Right cardiac atrium (tissue), 5 donors: ENCODE data around the gene HID1. TPM values are rescaled to one million over a fixed set of nuclear protein-coding genes. Genes with fewer than 3 reads are reported as not detected.

Source experiments
- ATAC-seq, 2 donors: fragments of 200-7000 bp; cut with Tn5 transposase; one replicate each; pipeline versions ENCODE4 v1.8.0 to v1.9.1; 2020; ENCODE audit warnings: moderate library complexity in 2 of 2, mild to moderate bottlenecking in 1 of 2
- DNase-seq, 3 donors: peaks; one replicate each; pipeline ENCODE4 v3.0.0-alpha.2; 2020
- H3K27ac ChIP-seq: one replicate; pipeline ENCODE4 v1.5.1; 2013; ENCODE audit warnings: mild to moderate bottlenecking, low read length, control low read depth, moderate library complexity
- H3K27me3 ChIP-seq: one replicate; pipeline ENCODE4 v1.6.1; 2013; ENCODE audit not compliant: control insufficient read depth, insufficient read depth
- H3K4me1 ChIP-seq: one replicate; pipeline ENCODE4 v1.6.1; 2013; ENCODE audit warnings: low read length; ENCODE audit not compliant: control insufficient read depth, insufficient read depth
- H3K4me3 ChIP-seq: one replicate; pipeline ENCODE4 v1.5.1; 2013; ENCODE audit warnings: low read length, control low read depth
- H3K9me3 ChIP-seq: one replicate; pipeline ENCODE4 v1.6.1; 2013; ENCODE audit warnings: low read length; ENCODE audit not compliant: control insufficient read depth
- WGBS: extraction: QIAGEN DNeasy Blood & Tissue Kit; methylation state at CpG from one replicate; pipeline ENCODE4 v1.1.7; 2013; 5-methylcytosine and 5-hydroxymethylcytosine counted together
- intact Hi-C, 4 donors: fragments of 100-400 bp; cut with DNase I; formaldehyde crosslinking; loops; one replicate each; pipeline versions ENCODE4 v1.11.0 to v1.14.0; 2022 to 2023
- polyA plus RNA-seq: library from polyadenylated mRNA; stranded (reverse); fragments of 200-250 nt; gene quantifications from one replicate; pipeline ENCODE4 v1.2.3, GENCODE V29; 2013
- total RNA-seq, 4 donors: library from RNA; stranded (reverse); fragmentation: NEBNext Ultra II Directional; extraction: Animal tissue kit (Norgen Biotek cat#: 25700); gene quantifications; one replicate each; pipeline ENCODE4 v1.2.1, GENCODE V29; 2021
- donor health status: healthy with polysubstance abuse.
- donor health status: DM: no; HTN: yes; CAD: no.
- donor health status: DM: no; HTN: no; CAD: no.
- donor health status: DM: no; HTN: yes; CAD: no; lungs with severe emphysema.
- donor health status: DM: yes; HTN: yes; CAD: no.

HID1 gene
- total and polyA plus RNA-seq, 5 donors = 6.5 to 12.0 (median 11.5) TPM

DNA sequence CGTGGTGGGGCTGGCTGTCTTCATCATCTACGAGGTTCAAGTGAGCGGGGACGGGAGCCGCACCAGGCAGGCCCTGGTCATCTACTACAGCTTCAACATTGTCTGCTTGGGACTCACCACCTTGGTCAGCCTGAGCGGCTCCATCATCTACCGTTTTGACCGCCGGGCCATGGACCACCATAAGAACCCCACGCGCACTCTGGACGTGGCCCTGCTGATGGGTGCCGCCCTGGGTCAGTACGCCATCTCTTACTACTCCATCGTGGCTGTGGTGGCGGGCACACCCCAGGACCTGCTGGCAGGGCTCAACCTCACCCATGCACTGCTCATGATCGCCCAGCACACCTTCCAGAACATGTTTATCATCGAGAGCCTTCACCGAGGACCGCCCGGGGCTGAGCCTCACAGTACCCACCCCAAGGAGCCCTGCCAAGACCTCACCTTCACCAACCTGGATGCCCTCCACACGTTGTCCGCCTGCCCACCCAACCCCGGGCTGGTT, 42.0 kb downstream of the HID1 start:
- Histone ChIP-seq H3K27me3 (no peaks in the 10 kb centered on the region), H3K4me3 (no peak overlapping the region)
- intact Hi-C loops = no loop called here

DNA sequence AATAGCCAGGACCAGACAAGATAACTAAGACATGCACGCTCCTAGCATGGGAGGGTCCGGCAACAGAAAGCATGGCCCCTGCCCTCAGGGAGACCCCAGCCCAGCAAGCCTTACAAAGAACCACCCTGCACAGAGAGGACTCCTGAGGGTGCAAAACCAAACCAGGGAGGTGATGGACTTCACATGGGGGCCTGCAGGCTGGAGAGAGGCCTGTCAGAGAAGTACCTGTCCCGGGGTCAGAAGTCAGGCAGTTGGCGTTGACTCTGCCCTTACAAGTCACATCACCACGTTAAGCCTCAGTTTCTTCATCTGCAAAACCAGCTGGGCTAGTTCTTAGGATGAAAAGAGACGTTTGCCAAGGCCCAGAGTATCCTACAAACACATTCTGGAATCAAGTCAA, 43.8 kb downstream of the HID1 start:
- H3K27ac ChIP-seq = no peak overlapping the region
- intact Hi-C loops = no loop called here
- H3K4me1 ChIP-seq = no peaks in the 10 kb centered on the region
- no peak for ATAC-seq
- no peak for DNase-seq
- no peaks in the 10 kb centered on the region for H3K9me3 ChIP-seq
- no peaks in the 10 kb centered on the region for H3K27me3 ChIP-seq
- 71% methylated on average over 6 of the region's 6 CpGs for WGBS
- no peak overlapping the region for H3K4me3 ChIP-seq

More for the DNA sequence above, 42.0 kb downstream of the HID1 start:
- no peak overlapping the region for H3K27ac ChIP-seq
- 86% methylated on average over 24 of the region's 24 CpGs for WGBS
- DNase-seq (no peak), ATAC-seq (no peak)
- no peaks in the 10 kb centered on the region for H3K9me3 ChIP-seq
- no peaks in the 10 kb centered on the region for H3K4me1 ChIP-seq

DNA sequence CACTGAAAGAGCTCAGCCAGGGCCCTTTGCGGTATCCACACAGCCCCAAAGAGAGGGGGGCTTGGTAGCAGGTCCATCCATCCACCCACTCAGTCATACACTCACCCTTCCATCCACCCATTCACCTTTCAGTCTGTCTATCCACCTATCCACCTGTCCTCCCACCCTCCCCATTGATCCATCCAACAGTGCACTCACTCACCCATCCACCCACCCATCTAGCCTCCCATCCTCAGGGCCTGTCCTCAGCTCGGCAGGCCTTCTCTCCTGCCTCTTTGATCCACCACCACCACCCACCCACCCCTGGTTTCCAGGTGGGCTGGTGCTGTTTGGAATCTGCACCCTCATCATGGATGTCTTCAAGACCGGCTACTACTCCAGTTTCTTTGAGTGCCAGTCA, 47.3 kb downstream of the HID1 start:
- Histone ChIP-seq H3K27me3 (no peaks in the 10 kb centered on the region), H3K9me3 (no peaks in the 10 kb centered on the region), H3K27ac (no peak overlapping the region), H3K4me3 (no peak overlapping the region), H3K4me1 (no peaks in the 10 kb centered on the region)
- DNase-seq (no peak), ATAC-seq (no peak)
- intact Hi-C loops = no loop called here
- WGBS = 72% methylated on average over 3 of the region's 3 CpGs

DNA sequence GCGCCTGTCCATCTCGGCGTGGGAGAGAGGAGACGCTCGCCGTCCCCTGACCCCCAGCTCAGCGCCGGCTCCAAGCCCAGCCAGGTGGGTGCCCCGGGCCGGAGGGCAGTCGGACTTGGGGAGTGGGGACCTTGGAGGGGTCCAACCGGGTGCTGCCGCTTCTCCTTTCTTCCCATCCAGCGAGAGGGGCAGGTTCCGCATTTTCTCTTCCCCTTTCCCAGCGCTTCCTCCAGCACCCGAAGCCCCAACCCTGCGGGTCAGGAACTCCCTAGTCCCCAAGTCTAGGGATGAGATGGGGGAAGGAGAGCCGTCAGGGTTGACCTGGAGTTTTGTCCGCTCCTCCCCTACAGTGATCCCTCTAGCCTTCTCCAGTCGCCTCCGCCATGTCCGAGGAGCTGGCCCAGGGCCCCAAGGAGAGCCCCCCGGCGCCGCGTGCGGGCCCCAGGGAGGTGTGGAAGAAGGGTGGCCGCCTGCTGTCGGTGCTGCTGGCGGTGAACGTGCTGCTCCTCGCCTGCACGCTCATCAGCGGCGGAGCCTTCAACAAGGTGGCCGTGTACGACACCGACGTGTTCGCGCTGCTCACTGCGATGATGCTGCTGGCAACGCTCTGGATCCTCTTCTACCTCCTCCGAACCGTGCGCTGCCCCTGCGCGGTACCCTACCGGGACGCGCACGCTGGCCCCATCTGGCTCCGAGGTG, 48.2 kb downstream of the HID1 start, which contains the start of gene OTOP2:
Gene OTOP2 (plus strand): TSS at position 24 of the 699 bp plus-strand sequence. CDS start 360 bp downstream, at position 384.
- H3K4me1 ChIP-seq = no peaks in the 10 kb centered on the region
- no peaks in the 10 kb centered on the region for H3K9me3 ChIP-seq
- H3K4me3 ChIP-seq = peak within 1 kb of the TSS; percentile 8
- no peak within 1 kb of the TSS for H3K27ac ChIP-seq
- intact Hi-C loops = no loop called here
- ATAC-seq (no peak), DNase-seq (peak in 2 of 3 donors; percentile 56 to 74)
- WGBS = 3% methylated on average over 54 of the region's 54 CpGs
- no peaks in the 10 kb centered on the region for H3K27me3 ChIP-seq

DNA sequence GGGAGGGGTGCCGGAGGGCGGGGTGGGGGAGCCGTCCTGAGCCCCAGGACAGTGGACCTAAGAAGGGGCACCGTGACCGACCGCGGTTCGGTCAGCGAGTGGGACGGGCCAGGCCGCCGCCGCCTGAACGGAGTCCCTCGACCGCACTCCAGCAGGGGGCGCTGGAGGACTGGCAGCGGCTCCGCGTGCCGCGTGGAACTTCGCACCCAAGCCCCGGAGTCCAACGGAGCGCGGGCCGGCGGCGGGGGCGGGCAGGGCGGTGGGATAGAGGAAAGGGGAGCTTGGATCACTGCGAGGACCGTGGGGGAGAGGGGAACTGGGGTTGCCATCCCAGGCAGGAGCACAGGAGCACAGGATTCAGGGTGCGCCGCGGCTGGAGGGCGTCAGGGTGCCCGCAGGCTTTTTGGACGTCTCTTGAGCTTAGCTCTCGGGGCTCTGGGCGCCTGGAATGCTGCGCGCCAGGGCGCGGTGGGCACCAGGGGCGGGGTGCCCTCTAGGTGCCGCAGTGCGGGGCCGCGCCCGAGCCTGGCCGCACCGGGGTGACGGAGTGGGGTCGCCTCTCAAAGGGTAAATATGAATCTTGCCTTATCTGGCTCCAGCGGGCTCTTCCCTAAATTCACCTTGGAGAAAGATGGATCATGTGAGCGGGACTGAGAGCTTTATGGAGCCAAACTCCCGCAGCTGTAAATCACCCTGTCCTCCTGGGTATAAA, 48.9 kb downstream of the HID1 start:
- peak overlapping the region; percentile 8 for H3K4me3 ChIP-seq
- ATAC-seq = peak; percentile 42 to 72
- peak; percentile 76 to 88 (median 86) for DNase-seq
- intact Hi-C loops = no loop called here
- H3K9me3 ChIP-seq = no peaks in the 10 kb centered on the region
- WGBS = 4% methylated on average over 59 of the region's 59 CpGs
- H3K27me3 ChIP-seq = no peaks in the 10 kb centered on the region
- no peak overlapping the region for H3K27ac ChIP-seq
- H3K4me1 ChIP-seq = no peaks in the 10 kb centered on the region

GRCh38 chr17:74922694-74923537, 49.6 kb downstream of the HID1 start, which contains the start of gene USH1G:
USH1G (minus strand) TSS chr17:74923255; CDS start chr17:74923073, 182 bp downstream.
- WGBS = 5% methylated on average over 57 of the region's 57 CpGs
- DNase-seq (peak in 1 of 3 donors; percentile 65), ATAC-seq (peak; percentile 4 to 26)
- H3K4me3 ChIP-seq = peak within 1 kb of the TSS; percentile 8
- no peaks in the 10 kb centered on the region for H3K4me1 ChIP-seq
- intact Hi-C loops = no loop called here
- no peaks in the 10 kb centered on the region for H3K9me3 ChIP-seq
- no peak within 1 kb of the TSS for H3K27ac ChIP-seq
- H3K27me3 ChIP-seq = no peaks in the 10 kb centered on the region

DNA sequence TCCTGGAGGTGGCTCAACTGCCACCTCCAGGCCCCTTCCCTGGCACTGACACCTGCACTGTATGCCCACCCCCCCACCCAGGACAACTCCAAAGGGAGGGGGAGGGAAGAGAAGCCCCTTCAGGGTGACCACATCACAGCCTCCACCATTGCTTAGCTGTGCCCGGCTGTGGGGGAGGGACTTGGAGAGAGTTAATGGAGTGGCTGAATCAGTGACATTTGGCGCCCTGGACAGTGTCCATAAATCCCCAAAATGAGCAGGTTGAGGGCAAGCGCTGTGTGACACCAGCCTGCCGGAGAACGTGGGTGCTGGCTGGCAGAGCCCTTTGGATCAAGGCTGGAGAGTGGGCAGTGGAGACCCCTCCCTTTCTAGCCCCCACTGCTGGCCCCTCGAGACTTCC, 50.4 kb downstream of the HID1 start:
- H3K27ac ChIP-seq = no peak overlapping the region
- DNase-seq (no peak), ATAC-seq (no peak)
- H3K4me3 ChIP-seq = no peak overlapping the region
- no peaks in the 10 kb centered on the region for H3K27me3 ChIP-seq
- intact Hi-C loops = no loop called here
- WGBS = 46% methylated on average over 6 of the region's 6 CpGs
- H3K4me1 ChIP-seq = no peaks in the 10 kb centered on the region
- no peaks in the 10 kb centered on the region for H3K9me3 ChIP-seq

- H3K27me3 ChIP-seq = no peaks in the 10 kb centered on the region
- H3K4me1 ChIP-seq = no peaks in the 10 kb centered on the region
- intact Hi-C loops = no loop called here
- no peak overlapping the region for H3K27ac ChIP-seq
- DNase-seq (no peak), ATAC-seq (no peak)
- 97% methylated on average over 2 of the region's 2 CpGs for WGBS
- no peaks in the 10 kb centered on the region for H3K9me3 ChIP-seq
- no peak overlapping the region for H3K4me3 ChIP-seq
These were observed 50.8 kb downstream of the HID1 start for GRCh38 chr17:74921769-74922168.

GRCh38 chr17:74921026-74921681, 51.4 kb downstream of the HID1 start:
- WGBS = 33% methylated on average over 19 of the region's 19 CpGs
- peak in 2 of 3 donors; percentile 74 to 84 for DNase-seq

DNA sequence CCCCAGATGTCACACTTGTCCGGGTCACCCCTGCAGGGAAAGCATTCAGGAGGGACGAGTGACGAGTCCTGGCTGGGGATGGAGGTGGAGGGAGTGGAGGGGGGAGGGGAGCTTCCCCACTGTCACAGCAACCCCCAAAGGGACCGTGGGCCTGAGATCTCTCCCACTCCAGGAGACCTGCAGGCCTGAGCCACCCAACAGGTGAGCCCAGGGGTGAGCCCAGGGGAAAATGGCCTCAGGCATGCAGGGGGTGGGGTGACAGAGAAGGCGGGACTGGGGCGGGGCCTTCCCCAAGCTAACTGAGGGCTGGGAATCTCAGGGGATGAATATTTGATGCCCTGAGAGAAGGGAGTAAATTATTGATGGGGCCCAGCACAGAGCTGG, 51.9 kb downstream of the HID1 start:
- H3K4me1 ChIP-seq = no peaks in the 10 kb centered on the region
- no peaks in the 10 kb centered on the region for H3K27me3 ChIP-seq
- intact Hi-C loops = no loop called here
- no peak overlapping the region for H3K27ac ChIP-seq
- no peak overlapping the region for H3K4me3 ChIP-seq
- no peaks in the 10 kb centered on the region for H3K9me3 ChIP-seq
- 41% methylated on average over 6 of the region's 6 CpGs for WGBS
- DNase-seq (no peak), ATAC-seq (no peak)

More at GRCh38 chr17:74921026-74921681, 51.4 kb downstream of the HID1 start:
- H3K9me3 ChIP-seq = no peaks in the 10 kb centered on the region
- H3K4me1 ChIP-seq = no peaks in the 10 kb centered on the region
- H3K27ac ChIP-seq = no peak overlapping the region
- peak; percentile 47 to 59 for ATAC-seq
- no peaks in the 10 kb centered on the region for H3K27me3 ChIP-seq
- H3K4me3 ChIP-seq = no peak overlapping the region
- intact Hi-C loops = no loop called here
